Breast epithelium (tissue), 4 donors: ENCODE measurements around the gene SFSWAP. TPM values are rescaled to one million over a fixed set of nuclear protein-coding genes. Genes with fewer than 3 reads are reported as not detected.
A peak's percentile ranks its signal among the peaks of the same experiment; 100 is the strongest.
"Not testable (repeated sequence)": the region's sequence is repeated elsewhere in the genome, so short reads cannot be mapped to it uniquely, and the experiment has no call there.

Source experiments
- DNase-seq, 2 donors: peaks; one replicate each; pipeline ENCODE4 v3.0.0-alpha.2; 2019; ENCODE audit warnings: low spot score in 2 of 2
- H3K27ac ChIP-seq, 2 donors: fragments of 200-600 bp; sonication (generic) in 1 of 2; one replicate each; pipeline ENCODE4 v1.5.1; 2016 to 2019; ENCODE audit warnings: mild to moderate bottlenecking in 1 of 2
- H3K27me3 ChIP-seq, 2 donors: fragments of 200-600 bp; sonication (generic) in 1 of 2; one replicate each; pipeline versions ENCODE4 v1.5.1 to v1.6.0; 2017 to 2019; ENCODE audit warnings: control low read depth in 1 of 2, mild to moderate bottlenecking in 1 of 2
- H3K36me3 ChIP-seq: fragments of 200-600 bp; one replicate; pipeline ENCODE4 v1.5.1; 2019
- H3K4me1 ChIP-seq, 2 donors: fragments of 200-600 bp; sonication (generic); one replicate each; pipeline ENCODE4 v1.5.1; 2016 to 2019; ENCODE audit warnings: control low read depth in 1 of 2
- H3K4me3 ChIP-seq, 3 donors: fragments of 200-600 bp; sonication (generic); 1 replicate in 2 of 3; 2 replicates in 1 of 3; pipeline ENCODE4 v1.5.1; 2016 to 2019; ENCODE audit warnings: mild to moderate bottlenecking in 3 of 3, moderate library complexity in 2 of 3
- H3K9me3 ChIP-seq, 2 donors: fragments of 200-600 bp; sonication (generic) in 1 of 2; one replicate each; pipeline ENCODE4 v1.5.1; 2016 to 2019; ENCODE audit warnings: control low read depth in 1 of 2
- CTCF ChIP-seq, 3 donors: fragments of 450-650 bp; IDR thresholded peaks; one replicate each; pipeline ENCODE4 v1.5.1; 2016 to 2017; ENCODE audit warnings: antibody characterized with exemption in 3 of 3, mild to moderate bottlenecking in 3 of 3, moderate library complexity in 3 of 3
- POLR2A ChIP-seq: fragments of 450-650 bp; IDR thresholded peaks from one replicate; pipeline ENCODE4 v1.6.1; 2016; ENCODE audit warnings: antibody characterized with exemption, mild to moderate bottlenecking, moderate library complexity
- POLR2AphosphoS5 ChIP-seq, 3 donors: sonication (generic); formaldehyde crosslinking; IDR thresholded peaks; one replicate each; pipeline ENCODE4 v1.6.1; 2017; ENCODE audit warnings: antibody characterized with exemption in 3 of 3
- intact Hi-C: fragments of 100-400 bp; cut with DNase I; formaldehyde crosslinking; loops from one replicate; pipeline ENCODE4 v1.15.1; 2023; ENCODE audit warnings: low total_unique reads
- total RNA-seq, 3 donors: library from RNA; depleted of rRNA; stranded (reverse); fragments of >200 nt; gene quantifications; one replicate each; pipeline ENCODE4 v1.1.0, GENCODE V29; 2016

The SFSWAP gene
- total RNA-seq, 3 donors from 2014 or later: 34.9 to 54.7 (median 49.8) TPM

GRCh38 chr12:131736446-131737149 lies 25.7 kb downstream of the SFSWAP start:
- Histone ChIP-seq H3K27me3 (no peaks in the 10 kb centered on the region), H3K9me3 (no peaks in the 10 kb centered on the region), H3K4me3 (no peak overlapping the region), H3K27ac (peak overlapping the region; percentile 41 to 44), H3K4me1 (no peaks in the 10 kb centered on the region), H3K36me3 (no peaks in the 10 kb centered on the region)
- intact Hi-C loops: no loop called here
- no peak for DNase-seq
- TF ChIP-seq POLR2A: no peak
- no peak for TF ChIP-seq POLR2AphosphoS5 (IDR thresholded peaks at IDR 0.05)
- no peak for TF ChIP-seq CTCF (IDR thresholded peaks at IDR 0.05)

- H3K9me3 ChIP-seq: no peaks in the 10 kb centered on the region
- peak in 1 of 2 donors; percentile 63 for DNase-seq
- no peak for TF ChIP-seq POLR2A
- TF ChIP-seq POLR2AphosphoS5 (IDR thresholded peaks at IDR 0.05): no peak
- no peak for TF ChIP-seq CTCF (IDR thresholded peaks at IDR 0.05)
- no peaks in the 10 kb centered on the region for H3K4me1 ChIP-seq
- no peak overlapping the region for H3K4me3 ChIP-seq
- intact Hi-C loops: no loop called here
- no peaks in the 10 kb centered on the region for H3K36me3 ChIP-seq
- H3K27me3 ChIP-seq: no peaks in the 10 kb centered on the region
- peak overlapping the region; percentile 41 to 44 for H3K27ac ChIP-seq
Observed at GRCh38 chr12:131737150-131737827, 26.4 kb downstream of the SFSWAP start.

- H3K4me3 ChIP-seq: no peak overlapping the region
- H3K27ac ChIP-seq: no peak overlapping the region
- no peak for DNase-seq
- intact Hi-C loops: no loop called here
- H3K36me3 ChIP-seq: no peaks in the 10 kb centered on the region
- no peak for TF ChIP-seq POLR2AphosphoS5 (IDR thresholded peaks at IDR 0.05)
- no peak for TF ChIP-seq CTCF (IDR thresholded peaks at IDR 0.05)
- TF ChIP-seq POLR2A: no peak
- H3K4me1 ChIP-seq: no peaks in the 10 kb centered on the region
- H3K9me3 ChIP-seq: no peaks in the 10 kb centered on the region
- no peaks in the 10 kb centered on the region for H3K27me3 ChIP-seq
Observed at GRCh38 chr12:131738196-131738595, 27.3 kb downstream of the SFSWAP start.

GRCh38 chr12:131740626-131741025 lies 29.7 kb downstream of the SFSWAP start:
- no peak overlapping the region for H3K4me3 ChIP-seq
- no peaks in the 10 kb centered on the region for H3K4me1 ChIP-seq
- H3K27me3 ChIP-seq: no peaks in the 10 kb centered on the region
- no peak overlapping the region for H3K27ac ChIP-seq
- intact Hi-C loops: no loop called here
- no peaks in the 10 kb centered on the region for H3K9me3 ChIP-seq
- TF ChIP-seq POLR2AphosphoS5 (IDR thresholded peaks at IDR 0.05): no peak
- no peak for TF ChIP-seq POLR2A
- no peak for TF ChIP-seq CTCF (IDR thresholded peaks at IDR 0.05)
- H3K36me3 ChIP-seq: no peaks in the 10 kb centered on the region
- DNase-seq: peak in 1 of 2 donors; percentile 6

- H3K27me3 ChIP-seq, H3K4me3 ChIP-seq, H3K27ac ChIP-seq, H3K9me3 ChIP-seq, intact Hi-C loops, H3K4me1 ChIP-seq, H3K36me3 ChIP-seq: not testable (repeated sequence)
- peak in 1 of 2 donors; percentile 14 for DNase-seq
Observed at GRCh38 chr12:131742761-131743160, 31.9 kb downstream of the SFSWAP start.

GRCh38 chr12:131743410-131743809 lies 32.5 kb downstream of the SFSWAP start:
- H3K4me1 ChIP-seq, intact Hi-C loops, H3K27ac ChIP-seq, H3K36me3 ChIP-seq, H3K9me3 ChIP-seq, H3K27me3 ChIP-seq, H3K4me3 ChIP-seq: not testable (repeated sequence)
- DNase-seq: peak in 1 of 2 donors; percentile 17

GRCh38 chr12:131743880-131744279 lies 33.0 kb downstream of the SFSWAP start:
- H3K9me3 ChIP-seq, intact Hi-C loops, H3K27ac ChIP-seq, H3K36me3 ChIP-seq, H3K4me1 ChIP-seq, H3K27me3 ChIP-seq, H3K4me3 ChIP-seq: not testable (repeated sequence)
- peak in 1 of 2 donors; percentile 9 for DNase-seq

- H3K36me3 ChIP-seq, intact Hi-C loops, H3K9me3 ChIP-seq, H3K27me3 ChIP-seq, DNase-seq, H3K27ac ChIP-seq, H3K4me3 ChIP-seq, H3K4me1 ChIP-seq: not testable (repeated sequence)
Observed at GRCh38 chr12:131744675-131745074, 33.8 kb downstream of the SFSWAP start.
